ENCODE results near the gene SNRNP48.

SNRNP48 gene

DNA sequence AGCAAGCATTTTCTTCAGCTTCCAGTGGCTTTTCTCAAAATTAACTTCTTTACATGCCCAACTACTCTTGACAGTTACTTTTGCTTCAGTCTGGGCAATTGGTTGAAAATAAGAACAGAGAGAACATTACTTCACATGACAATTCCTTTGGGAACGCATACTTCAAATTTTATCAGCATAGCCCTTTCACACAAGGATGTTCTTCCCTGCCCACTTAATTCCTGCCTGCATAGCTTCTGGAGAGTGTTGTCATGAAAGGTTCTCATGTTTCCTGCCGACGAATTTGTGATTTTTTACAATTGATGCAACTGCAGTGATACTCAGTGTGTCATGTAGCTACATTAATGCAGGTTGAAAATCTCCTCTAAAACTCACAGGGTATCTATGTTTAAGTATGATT lies 22.0 kb upstream of the SNRNP48 start:
- Mint-ChIP-seq H3K27ac (no peak overlapping the region), H3K4me1 (ENCODE audit: low read depth) (no peaks in the 10 kb centered on the region), H3K9me3 (no peaks in the 10 kb centered on the region), H3K27me3 (ENCODE audit: low read depth) (peaks cover 25% of the 10 kb centered on the region), H3K36me3 (ENCODE audit: low read depth) (no peaks in the 10 kb centered on the region), H3K4me3 (no peak overlapping the region)
- no peak for DNase-seq (ENCODE audit: low spot score)

DNA sequence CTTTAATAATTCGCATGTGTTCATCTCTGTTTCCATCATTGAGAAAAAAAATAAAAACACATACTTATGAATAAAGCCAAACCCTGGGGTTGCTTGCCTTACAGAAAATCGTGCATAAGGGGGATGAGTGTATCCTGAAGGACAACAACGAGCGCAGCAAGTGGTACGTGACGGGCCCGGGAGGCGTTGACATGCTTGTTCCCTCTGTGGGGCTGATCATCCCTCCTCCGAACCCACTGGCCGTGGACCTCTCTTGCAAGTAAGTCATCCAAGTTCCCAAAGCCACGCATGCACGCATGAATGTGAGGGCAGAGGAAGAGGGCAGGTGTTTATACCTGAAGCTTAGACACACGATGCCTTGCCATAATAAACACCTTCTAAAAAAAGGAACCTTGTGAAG lies 20.9 kb upstream of the SNRNP48 start:
- no peak overlapping the region for H3K4me3 Mint-ChIP-seq
- no peaks in the 10 kb centered on the region for H3K9me3 Mint-ChIP-seq
- peaks cover 26% of the 10 kb centered on the region for H3K27me3 Mint-ChIP-seq (ENCODE audit: low read depth)
- no peak for DNase-seq (ENCODE audit: low spot score)
- H3K27ac Mint-ChIP-seq, result no peak overlapping the region
- H3K4me1 Mint-ChIP-seq (ENCODE audit: low read depth), result no peaks in the 10 kb centered on the region
- H3K36me3 Mint-ChIP-seq (ENCODE audit: low read depth), result no peaks in the 10 kb centered on the region

DNA sequence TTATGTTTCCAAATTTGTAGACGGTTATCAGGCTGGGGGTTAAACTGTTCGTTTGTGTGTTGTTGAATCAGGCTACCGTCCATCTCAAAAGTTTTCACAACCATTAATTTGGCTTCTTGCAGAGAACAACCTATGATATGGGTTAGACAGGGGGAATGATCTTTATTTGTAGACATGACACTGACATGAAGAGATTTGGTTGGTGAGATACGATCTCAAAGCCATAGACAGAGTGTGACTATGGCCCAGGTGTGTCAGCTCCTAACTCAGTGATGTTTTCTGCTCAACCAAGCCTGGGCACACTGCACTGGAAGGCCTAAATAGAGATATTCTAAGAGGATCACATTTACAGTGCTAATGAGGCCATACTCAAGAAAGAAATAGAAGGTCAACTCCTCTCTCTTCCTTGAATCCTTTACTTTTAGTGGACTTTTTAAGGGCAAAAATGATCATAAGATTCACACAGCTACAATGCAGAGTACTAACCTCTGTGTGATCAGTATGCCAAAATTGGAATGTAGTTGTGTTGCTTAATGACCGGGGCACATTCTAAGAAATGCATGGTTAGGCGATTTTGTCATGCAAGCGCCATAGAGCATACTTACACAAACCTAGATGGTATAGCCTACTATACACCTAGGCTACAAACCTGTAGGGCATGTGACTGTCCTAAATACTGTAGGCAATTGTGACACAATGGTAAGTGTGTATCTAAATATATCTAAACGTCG lies 17.6 kb upstream of the SNRNP48 start:
- peaks cover 33% of the 10 kb centered on the region for H3K27me3 Mint-ChIP-seq (ENCODE audit: low read depth)
- no peaks in the 10 kb centered on the region for H3K9me3 Mint-ChIP-seq

DNA sequence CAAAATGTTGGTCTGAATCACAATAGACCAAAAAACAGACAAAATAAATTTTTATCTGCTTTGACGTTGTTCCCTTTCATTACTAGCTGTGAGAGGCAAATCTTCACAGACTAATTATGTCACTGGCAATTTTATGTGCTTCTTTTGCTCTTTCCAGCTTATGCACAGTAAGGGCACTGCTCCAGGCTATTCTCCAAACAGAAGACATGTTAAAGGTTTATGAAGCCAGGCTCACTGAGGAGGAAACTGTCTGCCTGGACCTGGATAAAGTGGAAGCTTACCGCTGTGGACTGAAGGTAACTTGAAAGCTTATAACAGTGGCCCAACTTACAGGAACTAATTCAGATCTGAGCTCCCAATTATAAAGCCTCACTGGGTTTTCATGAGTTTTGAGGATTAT lies 15.5 kb upstream of the SNRNP48 start:
- Mint-ChIP-seq H3K4me1 (ENCODE audit: low read depth) (no peaks in the 10 kb centered on the region), H3K27me3 (ENCODE audit: low read depth) (peaks cover 44% of the 10 kb centered on the region), H3K9me3 (no peaks in the 10 kb centered on the region), H3K4me3 (no peak overlapping the region), H3K36me3 (ENCODE audit: low read depth) (no peaks in the 10 kb centered on the region), H3K27ac (no peak overlapping the region)
- no peak for DNase-seq (ENCODE audit: low spot score)

More for the DNA sequence above, 17.6 kb upstream of the SNRNP48 start:
- Mint-ChIP-seq H3K4me3 (no peak overlapping the region), H3K27ac (no peak overlapping the region), H3K4me1 (ENCODE audit: low read depth) (no peaks in the 10 kb centered on the region), H3K36me3 (ENCODE audit: low read depth) (no peaks in the 10 kb centered on the region)
- no peak for DNase-seq (ENCODE audit: low spot score)

DNA sequence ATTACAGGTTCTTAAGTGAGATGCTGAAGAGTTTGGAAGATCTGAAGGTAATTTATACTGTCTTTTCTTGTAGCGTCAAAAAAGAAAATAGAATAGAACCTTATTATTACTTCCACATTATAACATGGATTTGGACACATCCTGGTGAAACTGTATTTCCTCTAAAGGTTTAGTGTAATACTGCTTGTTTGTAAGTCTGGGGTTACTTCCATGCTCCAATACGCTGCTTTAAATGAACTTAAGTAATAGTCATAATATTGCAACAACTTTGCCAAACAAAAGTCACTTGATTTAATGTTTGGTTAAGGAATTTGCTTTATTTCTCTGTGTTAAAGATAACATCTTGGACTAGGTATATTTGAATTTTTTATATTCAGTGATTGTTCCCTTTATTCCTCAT lies 11.5 kb upstream of the SNRNP48 start:
- no peak for DNase-seq (ENCODE audit: low spot score)
- H3K36me3 Mint-ChIP-seq (ENCODE audit: low read depth), result no peaks in the 10 kb centered on the region
- peaks cover 32% of the 10 kb centered on the region for H3K27me3 Mint-ChIP-seq (ENCODE audit: low read depth)

DNA sequence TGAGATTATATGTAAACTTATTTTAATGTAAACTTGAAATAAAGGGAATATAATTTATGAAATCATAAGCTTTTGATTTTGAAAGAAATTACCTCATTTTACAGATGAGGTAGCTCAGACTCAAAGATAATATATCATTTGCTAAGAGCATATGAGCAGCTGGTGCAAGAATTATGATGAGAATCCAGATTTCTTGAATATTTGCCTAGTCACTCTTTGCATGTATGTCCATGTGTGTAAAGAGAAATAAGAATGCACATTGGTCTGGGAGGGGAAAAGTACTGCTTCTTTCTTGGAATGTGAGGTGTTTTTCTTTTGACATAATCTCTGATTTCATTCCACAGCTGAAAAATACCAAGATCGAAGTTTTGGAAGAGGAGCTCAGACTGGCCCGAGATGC lies 11.1 kb upstream of the SNRNP48 start:
- Mint-ChIP-seq H3K4me1 (ENCODE audit: low read depth) (no peaks in the 10 kb centered on the region), H3K27ac (no peak overlapping the region), H3K27me3 (ENCODE audit: low read depth) (peaks cover 30% of the 10 kb centered on the region), H3K36me3 (ENCODE audit: low read depth) (no peaks in the 10 kb centered on the region), H3K9me3 (no peaks in the 10 kb centered on the region), H3K4me3 (no peak overlapping the region)
- no peak for DNase-seq (ENCODE audit: low spot score)

More for the DNA sequence above, 11.5 kb upstream of the SNRNP48 start:
- Mint-ChIP-seq H3K4me3 (no peak overlapping the region), H3K9me3 (no peaks in the 10 kb centered on the region), H3K4me1 (ENCODE audit: low read depth) (no peaks in the 10 kb centered on the region), H3K27ac (no peak overlapping the region)

DNA sequence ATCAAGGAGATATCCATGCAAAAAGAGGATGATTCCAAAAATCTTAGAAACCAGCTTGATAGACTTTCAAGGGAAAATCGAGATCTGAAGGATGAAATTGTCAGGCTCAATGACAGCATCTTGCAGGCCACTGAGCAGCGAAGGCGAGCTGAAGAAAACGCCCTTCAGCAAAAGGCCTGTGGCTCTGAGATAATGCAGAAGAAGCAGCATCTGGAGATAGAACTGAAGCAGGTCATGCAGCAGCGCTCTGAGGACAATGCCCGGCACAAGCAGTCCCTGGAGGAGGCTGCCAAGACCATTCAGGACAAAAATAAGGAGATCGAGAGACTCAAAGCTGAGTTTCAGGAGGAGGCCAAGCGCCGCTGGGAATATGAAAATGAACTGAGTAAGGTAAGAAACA lies 10.1 kb upstream of the SNRNP48 start:
- no peaks in the 10 kb centered on the region for H3K9me3 Mint-ChIP-seq
- no peaks in the 10 kb centered on the region for H3K36me3 Mint-ChIP-seq (ENCODE audit: low read depth)
- H3K4me3 Mint-ChIP-seq, result no peak overlapping the region
- no peak for DNase-seq (ENCODE audit: low spot score)
- peaks cover 26% of the 10 kb centered on the region for H3K27me3 Mint-ChIP-seq (ENCODE audit: low read depth)
- no peak overlapping the region for H3K27ac Mint-ChIP-seq
- no peaks in the 10 kb centered on the region for H3K4me1 Mint-ChIP-seq (ENCODE audit: low read depth)

DNA sequence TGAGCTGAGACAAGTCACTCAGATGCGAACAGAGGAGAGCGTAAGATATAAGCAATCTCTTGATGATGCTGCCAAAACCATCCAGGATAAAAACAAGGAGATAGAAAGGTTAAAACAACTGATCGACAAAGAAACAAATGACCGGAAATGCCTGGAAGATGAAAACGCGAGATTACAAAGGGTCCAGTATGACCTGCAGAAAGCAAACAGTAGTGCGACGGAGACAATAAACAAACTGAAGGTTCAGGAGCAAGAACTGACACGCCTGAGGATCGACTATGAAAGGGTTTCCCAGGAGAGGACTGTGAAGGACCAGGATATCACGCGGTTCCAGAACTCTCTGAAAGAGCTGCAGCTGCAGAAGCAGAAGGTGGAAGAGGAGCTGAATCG lies 9.5 kb upstream of the SNRNP48 start:
- Mint-ChIP-seq H3K27me3 (ENCODE audit: low read depth) (peaks cover 23% of the 10 kb centered on the region), H3K9me3 (no peaks in the 10 kb centered on the region), H3K4me1 (ENCODE audit: low read depth) (no peaks in the 10 kb centered on the region), H3K36me3 (ENCODE audit: low read depth) (no peaks in the 10 kb centered on the region), H3K27ac (no peak overlapping the region), H3K4me3 (no peak overlapping the region)
- DNase-seq (ENCODE audit: low spot score), result no peak

DNA sequence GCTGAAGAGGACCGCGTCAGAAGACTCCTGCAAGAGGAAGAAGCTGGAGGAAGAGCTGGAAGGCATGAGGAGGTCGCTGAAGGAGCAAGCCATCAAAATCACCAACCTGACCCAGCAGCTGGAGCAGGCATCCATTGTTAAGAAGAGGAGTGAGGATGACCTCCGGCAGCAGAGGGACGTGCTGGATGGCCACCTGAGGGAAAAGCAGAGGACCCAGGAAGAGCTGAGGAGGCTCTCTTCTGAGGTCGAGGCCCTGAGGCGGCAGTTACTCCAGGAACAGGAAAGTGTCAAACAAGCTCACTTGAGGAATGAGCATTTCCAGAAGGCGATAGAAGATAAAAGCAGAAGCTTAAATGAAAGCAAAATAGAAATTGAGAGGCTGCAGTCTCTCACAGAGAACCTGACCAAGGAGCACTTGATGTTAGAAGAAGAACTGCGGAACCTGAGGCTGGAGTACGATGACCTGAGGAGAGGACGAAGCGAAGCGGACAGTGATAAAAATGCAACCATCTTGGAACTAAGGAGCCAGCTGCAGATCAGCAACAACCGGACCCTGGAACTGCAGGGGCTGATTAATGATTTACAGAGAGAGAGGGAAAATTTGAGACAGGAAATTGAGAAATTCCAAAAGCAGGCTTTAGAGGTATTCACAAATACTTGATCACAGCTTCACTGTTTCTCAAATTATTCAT lies 8.9 kb upstream of the SNRNP48 start:
- H3K36me3 Mint-ChIP-seq (ENCODE audit: low read depth), result no peaks in the 10 kb centered on the region
- peaks cover 19% of the 10 kb centered on the region for H3K27me3 Mint-ChIP-seq (ENCODE audit: low read depth)
- no peak overlapping the region for H3K4me3 Mint-ChIP-seq
- H3K4me1 Mint-ChIP-seq (ENCODE audit: low read depth), result no peaks in the 10 kb centered on the region
- H3K9me3 Mint-ChIP-seq, result no peaks in the 10 kb centered on the region
- DNase-seq (ENCODE audit: low spot score), result no peak
- H3K27ac Mint-ChIP-seq, result no peak overlapping the region

DNA sequence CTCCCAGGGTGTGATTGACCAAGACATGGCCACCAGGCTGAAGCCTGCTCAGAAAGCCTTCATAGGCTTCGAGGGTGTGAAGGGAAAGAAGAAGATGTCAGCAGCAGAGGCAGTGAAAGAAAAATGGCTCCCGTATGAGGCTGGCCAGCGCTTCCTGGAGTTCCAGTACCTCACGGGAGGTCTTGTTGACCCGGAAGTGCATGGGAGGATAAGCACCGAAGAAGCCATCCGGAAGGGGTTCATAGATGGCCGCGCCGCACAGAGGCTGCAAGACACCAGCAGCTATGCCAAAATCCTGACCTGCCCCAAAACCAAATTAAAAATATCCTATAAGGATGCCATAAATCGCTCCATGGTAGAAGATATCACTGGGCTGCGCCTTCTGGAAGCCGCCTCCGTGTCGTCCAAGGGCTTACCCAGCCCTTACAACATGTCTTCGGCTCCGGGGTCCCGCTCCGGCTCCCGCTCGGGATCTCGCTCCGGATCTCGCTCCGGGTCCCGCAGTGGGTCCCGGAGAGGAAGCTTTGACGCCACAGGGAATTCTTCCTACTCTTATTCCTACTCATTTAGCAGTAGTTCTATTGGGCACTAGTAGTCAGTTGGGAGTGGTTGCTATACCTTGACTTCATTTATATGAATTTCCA lies 4.6 kb upstream of the SNRNP48 start:
- no peak for DNase-seq (ENCODE audit: low spot score)
- Mint-ChIP-seq H3K36me3 (ENCODE audit: low read depth) (peaks cover 2% of the 10 kb centered on the region), H3K27me3 (ENCODE audit: low read depth) (peaks cover 8% of the 10 kb centered on the region), H3K9me3 (no peaks in the 10 kb centered on the region), H3K4me1 (ENCODE audit: low read depth) (peaks cover 7% of the 10 kb centered on the region), H3K27ac (no peak overlapping the region), H3K4me3 (no peak overlapping the region)

DNA sequence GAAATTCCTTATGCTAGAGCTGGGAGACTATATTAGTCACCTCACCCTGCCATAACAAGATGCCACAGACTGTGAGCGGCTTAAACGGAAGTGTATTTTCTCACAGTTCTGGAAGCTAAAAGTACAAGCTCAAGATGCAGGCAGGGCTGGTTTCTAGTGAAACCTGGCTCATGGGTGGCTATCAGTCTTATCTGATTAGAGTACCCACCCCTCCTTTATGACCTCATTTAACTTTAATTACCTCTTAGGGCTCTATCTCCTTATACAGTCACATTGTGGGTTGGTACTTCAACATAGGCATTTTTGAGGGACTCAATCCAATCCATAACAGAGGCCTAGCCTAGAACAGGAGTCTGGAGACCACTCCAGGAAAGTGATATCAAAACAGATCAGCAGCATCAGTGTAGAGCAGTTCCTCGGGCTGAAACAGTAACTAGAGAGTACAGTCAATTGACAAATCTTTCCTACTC lies 2.3 kb upstream of the SNRNP48 start:
- DNase-seq (ENCODE audit: low spot score), result no peak
- Mint-ChIP-seq H3K27ac (no peak overlapping the region), H3K9me3 (no peaks in the 10 kb centered on the region), H3K4me1 (ENCODE audit: low read depth) (peaks cover 23% of the 10 kb centered on the region), H3K27me3 (ENCODE audit: low read depth) (peaks cover 6% of the 10 kb centered on the region), H3K4me3 (no peak overlapping the region), H3K36me3 (ENCODE audit: low read depth) (peaks cover 8% of the 10 kb centered on the region)

DNA sequence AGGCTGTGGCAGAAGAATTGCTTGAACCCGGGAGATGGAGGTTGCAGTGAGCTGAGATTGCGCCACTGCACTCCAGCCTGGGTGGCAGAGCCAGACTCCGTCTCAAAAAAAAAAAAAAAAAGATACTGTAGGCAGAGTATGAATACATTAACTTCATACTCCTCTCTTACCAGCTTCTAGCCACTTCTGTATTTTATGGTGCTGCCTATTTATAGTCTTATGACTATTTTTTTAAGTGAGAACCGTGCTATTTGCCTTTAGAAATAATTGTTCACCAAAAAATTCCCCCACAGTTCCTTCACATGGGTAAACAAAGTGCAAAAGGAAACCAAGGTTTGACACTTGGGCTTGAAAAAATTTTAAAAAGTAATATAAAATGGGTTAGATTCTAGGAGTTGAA lies 1.5 kb upstream of the SNRNP48 start:
- no peak overlapping the region for H3K4me3 Mint-ChIP-seq
- H3K27ac Mint-ChIP-seq, result no peak overlapping the region
- peaks cover 12% of the 10 kb centered on the region for H3K36me3 Mint-ChIP-seq (ENCODE audit: low read depth)
- H3K9me3 Mint-ChIP-seq, result no peaks in the 10 kb centered on the region
- H3K4me1 Mint-ChIP-seq (ENCODE audit: low read depth), result peaks cover 25% of the 10 kb centered on the region
- peaks cover 6% of the 10 kb centered on the region for H3K27me3 Mint-ChIP-seq (ENCODE audit: low read depth)
- no peak for DNase-seq (ENCODE audit: low spot score)

DNA sequence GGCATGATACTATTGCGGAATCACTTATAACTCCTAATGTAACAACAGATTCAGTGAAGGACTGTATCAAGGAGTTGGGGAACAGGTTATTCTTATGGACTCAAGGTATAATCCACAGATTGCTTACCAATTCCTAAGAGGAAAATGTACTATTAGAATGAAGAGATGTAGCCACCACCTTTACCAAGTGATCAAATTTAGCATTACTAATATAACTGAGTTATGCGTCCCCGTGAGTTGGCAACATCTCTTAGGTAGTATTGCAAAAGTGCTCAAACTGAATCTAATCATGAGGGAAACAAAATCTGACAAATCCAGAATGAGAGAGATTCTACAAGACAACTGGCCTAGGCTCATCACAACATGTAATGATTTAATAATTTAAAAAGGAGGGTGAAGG lies 777 bp upstream of the SNRNP48 start:
- H3K27me3 Mint-ChIP-seq (ENCODE audit: low read depth), result peaks cover 6% of the 10 kb centered on the region
- peaks cover 25% of the 10 kb centered on the region for H3K4me1 Mint-ChIP-seq (ENCODE audit: low read depth)
- H3K27ac Mint-ChIP-seq, result no peak overlapping the region

DNA sequence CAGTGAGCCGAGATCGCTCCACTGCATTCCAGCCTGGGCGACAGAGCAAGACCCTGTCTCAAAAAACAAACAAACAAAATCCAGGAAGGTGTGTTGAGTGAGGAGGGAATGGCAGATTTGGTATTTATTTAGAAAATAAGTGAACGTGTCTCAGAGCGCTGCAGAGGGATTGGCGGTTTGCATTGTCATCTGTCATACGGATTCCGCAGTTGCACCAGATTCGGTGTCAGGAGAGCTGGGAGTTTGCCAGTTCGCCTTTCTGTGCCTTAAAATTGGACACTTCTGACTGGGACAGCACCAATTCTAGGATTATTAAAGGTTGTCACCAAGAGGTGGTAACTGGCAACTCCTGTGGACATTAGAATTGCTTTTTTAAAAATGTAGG lies 912 bp downstream of the SNRNP48 start:
- Mint-ChIP-seq H3K36me3 (ENCODE audit: low read depth) (peaks cover 19% of the 10 kb centered on the region), H3K4me3 (peak overlapping the region; percentile 99), H3K27ac (peak overlapping the region; percentile 44), H3K4me1 (ENCODE audit: low read depth) (peaks cover 25% of the 10 kb centered on the region), H3K9me3 (no peaks in the 10 kb centered on the region), H3K27me3 (ENCODE audit: low read depth) (no peaks in the 10 kb centered on the region)
- DNase-seq (ENCODE audit: low spot score), result no peak

More for the DNA sequence above, 777 bp upstream of the SNRNP48 start:
- peaks cover 12% of the 10 kb centered on the region for H3K36me3 Mint-ChIP-seq (ENCODE audit: low read depth)
- peak overlapping the region; percentile 99 for H3K4me3 Mint-ChIP-seq
- DNase-seq (ENCODE audit: low spot score), result no peak
- H3K9me3 Mint-ChIP-seq, result no peaks in the 10 kb centered on the region

Data from T-helper 2 cell treated with Interferon-gamma antibody and Interleukin-4, amounts not matched to agents 5 μg/mL and 100 μg/mL, for 36 hours (primary cell).